Tibial nerve (tissue), 4 donors: ENCODE measurements around the gene CAMLG. TPM values are rescaled to one million over a fixed set of nuclear protein-coding genes. Genes with fewer than 3 reads are reported as not detected.
"Not testable (repeated sequence)": the region's sequence is repeated elsewhere in the genome, so short reads cannot be mapped to it uniquely, and the experiment has no call there.

Source experiments
- DNase-seq, 2 donors: peaks; one replicate each; pipeline ENCODE4 v3.0.0-alpha.2; 2019; ENCODE audit warnings: low spot score in 2 of 2
- H3K27ac ChIP-seq, 4 donors: fragments of 200-600 bp; sonication (generic) in 3 of 4; one replicate each; pipeline ENCODE4 v1.5.1; 2017 to 2019; ENCODE audit warnings: mild to moderate bottlenecking in 1 of 4
- H3K27me3 ChIP-seq, 2 donors: fragments of 200-600 bp; sonication (generic) in 1 of 2; one replicate each; pipeline versions ENCODE4 v1.5.1 to v1.6.0; 2017 to 2019
- H3K36me3 ChIP-seq, 3 donors: fragments of 200-600 bp; sonication (generic); one replicate each; pipeline ENCODE4 v1.5.1; 2018 to 2019
- H3K4me1 ChIP-seq, 4 donors: fragments of 200-600 bp; sonication (generic) in 3 of 4; one replicate each; pipeline ENCODE4 v1.5.1; 2017 to 2019
- H3K4me3 ChIP-seq, 4 donors: fragments of 200-600 bp; sonication (generic) in 3 of 4; one replicate each; pipeline ENCODE4 v1.5.1; 2017 to 2019; ENCODE audit warnings: mild to moderate bottlenecking in 1 of 4, moderate library complexity in 1 of 4
- H3K9me3 ChIP-seq, 4 donors: fragments of 200-600 bp; sonication (generic) in 3 of 4; one replicate each; pipeline ENCODE4 v1.5.1; 2017 to 2019
- CTCF ChIP-seq, 5 experiments: fragments of 200-600 bp in 3 of 5; fragments of 450-650 bp in 2 of 5; sonication (generic) in 3 of 5; IDR thresholded peaks; one replicate each; pipeline ENCODE4 v1.5.1; 2016 to 2019; ENCODE audit warnings: antibody characterized with exemption in 5 of 5, mild to moderate bottlenecking in 3 of 5, moderate library complexity in 2 of 5
- EP300 ChIP-seq, 2 donors: sonication (generic); formaldehyde crosslinking; IDR thresholded peaks; one replicate each; pipeline ENCODE4 v1.6.1; 2017; ENCODE audit warnings: antibody characterized with exemption in 2 of 2, mild to moderate bottlenecking in 1 of 2
- POLR2A ChIP-seq, 2 donors: fragments of 450-650 bp; IDR thresholded peaks; one replicate each; pipeline ENCODE4 v1.6.1; 2017; ENCODE audit warnings: antibody characterized with exemption in 2 of 2, mild to moderate bottlenecking in 2 of 2, moderate library complexity in 2 of 2
- WGBS, 2 donors: methylation state at CpG; one replicate each; pipeline ENCODE4 v1.1.5; 2018; 5-methylcytosine and 5-hydroxymethylcytosine counted together
- total RNA-seq, 4 donors: library from RNA; depleted of rRNA; stranded (reverse); fragments of >200 nt; gene quantifications; one replicate each; pipeline ENCODE4 v1.1.0, GENCODE V29; 2016

CAMLG gene
- total RNA-seq, 4 donors from 2014 or later = 26.4 to 35.4 (median 33.0) TPM

GRCh38 chr5:134714541-134714940 is 23.8 kb upstream of the CAMLG start:
- no peak overlapping the region for H3K4me3 ChIP-seq
- no peak for DNase-seq
- H3K27me3 ChIP-seq = no peaks in the 10 kb centered on the region
- H3K36me3 ChIP-seq = peaks cover 0 to 98% (median 0%) of the 10 kb centered on the region in 3 donors
- no peaks in the 10 kb centered on the region for H3K4me1 ChIP-seq
- H3K9me3 ChIP-seq = no peaks in the 10 kb centered on the region
- 98 to 100% methylated on average over 3 of the region's 3 CpGs for WGBS, 2 donors
- no peak for TF ChIP-seq CTCF (IDR thresholded peaks at IDR 0.05)
- TF ChIP-seq POLR2A (IDR thresholded peaks at IDR 0.05) = no peak
- no peak for TF ChIP-seq EP300 (IDR thresholded peaks at IDR 0.05)
- no peak overlapping the region for H3K27ac ChIP-seq

- not testable (repeated sequence) for H3K4me3 ChIP-seq, H3K27ac ChIP-seq, DNase-seq, H3K4me1 ChIP-seq, H3K9me3 ChIP-seq, H3K27me3 ChIP-seq
- WGBS, 2 donors = 90 to 92% methylated on average over 4 of the region's 4 CpGs
- H3K36me3 ChIP-seq = peaks cover 0 to 98% (median 0%) of the 10 kb centered on the region in 3 donors
Observed at GRCh38 chr5:134715466-134715865, 22.9 kb upstream of the CAMLG start.

- 86 to 94% methylated on average over 1 of the region's 1 CpG for WGBS, 2 donors
- H3K36me3 ChIP-seq = peaks cover 0 to 61% (median 0%) of the 10 kb centered on the region in 3 donors
Observed at GRCh38 chr5:134724872-134725271, 13.5 kb upstream of the CAMLG start.

GRCh38 chr5:134732819-134733218 is 5.5 kb upstream of the CAMLG start:
- no peak for DNase-seq
- Histone ChIP-seq H3K4me3 (no peak overlapping the region), H3K27me3 (no peaks in the 10 kb centered on the region), H3K27ac (no peak overlapping the region), H3K4me1 (no peaks in the 10 kb centered on the region), H3K36me3 (peaks cover 0 to 3% (median 0%) of the 10 kb centered on the region in 3 donors), H3K9me3 (no peaks in the 10 kb centered on the region)
- WGBS, 2 donors = 49 to 58% methylated on average over 3 of the region's 3 CpGs
- no peak for TF ChIP-seq CTCF (IDR thresholded peaks at IDR 0.05)
- no peak for TF ChIP-seq EP300 (IDR thresholded peaks at IDR 0.05)
- no peak for TF ChIP-seq POLR2A (IDR thresholded peaks at IDR 0.05)

More at GRCh38 chr5:134724872-134725271, 13.5 kb upstream of the CAMLG start:
- Histone ChIP-seq H3K9me3 (no peaks in the 10 kb centered on the region), H3K4me3 (no peak overlapping the region), H3K27me3 (no peaks in the 10 kb centered on the region), H3K27ac (no peak overlapping the region), H3K4me1 (no peaks in the 10 kb centered on the region)
- no peak for DNase-seq
- no peak for TF ChIP-seq CTCF (IDR thresholded peaks at IDR 0.05)
- no peak for TF ChIP-seq EP300 (IDR thresholded peaks at IDR 0.05)
- TF ChIP-seq POLR2A (IDR thresholded peaks at IDR 0.05) = no peak

- peaks cover 0 to 12% (median 3%) of the 10 kb centered on the region in 4 donors for H3K4me1 ChIP-seq
- TF ChIP-seq EP300 (IDR thresholded peaks at IDR 0.05) (no peak), CTCF (IDR thresholded peaks at IDR 0.05) (no peak)
- no peaks in the 10 kb centered on the region for H3K27me3 ChIP-seq
- H3K4me3 ChIP-seq = no peak overlapping the region
- H3K27ac ChIP-seq = no peak overlapping the region
- H3K36me3 ChIP-seq = no peaks in the 10 kb centered on the region
- H3K9me3 ChIP-seq = no peaks in the 10 kb centered on the region
- WGBS, 2 donors = 78 to 83% methylated on average over 4 of the region's 4 CpGs
- DNase-seq = no peak
Observed at GRCh38 chr5:134735243-134735642, 3.1 kb upstream of the CAMLG start.
